Measurements from ENCODE around the gene GRK5. TPM values are rescaled to one million over a fixed set of nuclear protein-coding genes. Genes with fewer than 3 reads are reported as not detected.

GRK5 gene
- total and polyA plus RNA-seq, 4 donors = 73.8 to 112 (median 101) TPM

DNA sequence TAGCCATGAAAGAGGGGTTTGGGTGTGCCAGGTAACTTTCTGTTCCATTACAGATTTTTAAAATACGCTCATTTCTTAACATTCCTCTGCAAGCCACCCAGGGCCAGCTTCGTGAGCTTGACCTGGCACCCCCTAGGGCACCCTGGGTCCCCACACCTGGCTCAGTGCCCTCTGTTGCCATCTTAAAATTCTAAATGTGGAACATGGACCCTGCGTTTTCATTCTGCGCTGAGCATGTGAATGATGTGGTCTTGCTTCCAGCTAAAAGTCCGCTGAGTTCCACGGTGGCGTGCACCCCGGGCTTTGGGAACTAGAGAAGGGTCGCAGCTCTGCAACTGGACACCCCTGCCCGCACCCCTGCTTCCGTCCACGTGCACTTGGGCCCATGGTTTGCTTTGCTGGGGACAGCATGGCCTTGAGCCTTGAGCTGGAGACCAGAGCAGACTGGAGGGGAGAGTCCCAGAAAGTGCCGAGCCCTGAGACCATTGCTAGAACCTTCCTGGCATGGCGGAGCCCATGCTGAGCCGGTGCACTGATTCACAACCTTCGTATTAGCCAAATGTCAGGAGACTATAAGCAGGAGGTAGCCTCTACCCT, 244.0 kb downstream of the GRK5 start:
- Histone ChIP-seq H3K27ac (ENCODE audit: low read depth in 1 of 2, low read length in 2 of 2) (no peak overlapping the region), H3K9me3 (ENCODE audit: control insufficient read depth, low read length) (no peaks in the 10 kb centered on the region), H3K4me3 (ENCODE audit: low read length in 2 of 2) (no peak overlapping the region), H3K27me3 (ENCODE audit: control insufficient read depth in 1 of 2, insufficient read depth in 2 of 2, low read length in 1 of 2) (no peaks in the 10 kb centered on the region), H3K4me1 (ENCODE audit: control insufficient read depth in 1 of 2, insufficient read depth in 2 of 2, low read length in 2 of 2) (no peaks in the 10 kb centered on the region), H3K36me3 (ENCODE audit: control insufficient read depth in 1 of 2, insufficient read depth in 2 of 2, low read length in 1 of 2) (peaks cover 0 to 6% of the 10 kb centered on the region in 2 donors)
- intact Hi-C loops (cut with DNase I) = no loop called here
- ATAC-seq (ENCODE audit: low FRiP score) (no peak), DNase-seq (no peak)
- WGBS, 2 donors = 70 to 89% methylated on average over 16 of the region's 16 CpGs

DNA sequence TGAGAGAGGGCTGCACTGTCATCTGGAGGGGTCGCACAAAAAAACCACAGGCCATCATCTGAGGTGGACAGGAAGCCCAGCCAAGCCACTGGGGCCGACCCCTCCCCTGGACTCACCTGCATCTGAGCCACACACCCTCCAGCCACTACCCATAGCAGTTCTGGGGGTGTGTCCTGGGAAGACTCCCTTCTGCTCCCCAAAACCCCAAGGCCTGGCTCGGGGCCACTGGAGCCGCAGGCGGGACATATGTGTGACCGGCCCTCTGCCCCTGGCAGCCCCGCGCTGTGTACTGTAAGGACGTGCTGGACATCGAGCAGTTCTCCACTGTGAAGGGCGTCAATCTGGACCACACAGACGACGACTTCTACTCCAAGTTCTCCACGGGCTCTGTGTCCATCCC, 245.0 kb downstream of the GRK5 start:
- intact Hi-C loops (cut with DNase I) = no loop called here
- DNase-seq (no peak), ATAC-seq (ENCODE audit: low FRiP score) (no peak)
- Histone ChIP-seq H3K4me1 (ENCODE audit: control insufficient read depth in 1 of 2, insufficient read depth in 2 of 2, low read length in 2 of 2) (no peaks in the 10 kb centered on the region), H3K4me3 (ENCODE audit: low read length in 2 of 2) (no peak overlapping the region), H3K36me3 (ENCODE audit: control insufficient read depth in 1 of 2, insufficient read depth in 2 of 2, low read length in 1 of 2) (peaks cover 0 to 6% of the 10 kb centered on the region in 2 donors), H3K27ac (ENCODE audit: low read depth in 1 of 2, low read length in 2 of 2) (no peak overlapping the region), H3K27me3 (ENCODE audit: control insufficient read depth in 1 of 2, insufficient read depth in 2 of 2, low read length in 1 of 2) (no peaks in the 10 kb centered on the region), H3K9me3 (ENCODE audit: control insufficient read depth, low read length) (no peaks in the 10 kb centered on the region)
- WGBS, 2 donors = 90 to 93% methylated on average over 14 of the region's 14 CpGs

DNA sequence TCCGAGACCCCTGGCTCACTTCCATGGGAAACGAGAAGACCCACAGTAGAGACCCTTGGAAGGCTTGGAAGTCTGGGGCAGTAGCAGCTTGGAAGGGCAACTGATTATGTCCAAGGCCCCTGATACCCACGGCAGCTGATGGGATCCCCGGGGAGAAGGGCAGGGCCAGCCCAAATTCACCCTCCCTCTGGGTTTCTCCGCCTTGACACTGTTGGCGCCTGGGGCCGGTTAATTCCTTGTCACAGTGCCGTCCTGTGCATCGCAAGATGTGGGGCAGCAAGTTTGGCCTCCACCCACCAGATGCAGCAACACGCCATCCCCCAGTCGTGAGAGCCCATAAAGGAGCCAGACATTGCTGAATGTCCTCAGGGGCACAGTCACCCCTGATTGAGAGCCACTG, 245.9 kb downstream of the GRK5 start:
- intact Hi-C loops (cut with DNase I) = no loop called here
- Histone ChIP-seq H3K4me3 (ENCODE audit: low read length in 2 of 2) (no peak overlapping the region), H3K27ac (ENCODE audit: low read depth in 1 of 2, low read length in 2 of 2) (no peak overlapping the region), H3K4me1 (ENCODE audit: control insufficient read depth in 1 of 2, insufficient read depth in 2 of 2, low read length in 2 of 2) (no peaks in the 10 kb centered on the region), H3K27me3 (ENCODE audit: control insufficient read depth in 1 of 2, insufficient read depth in 2 of 2, low read length in 1 of 2) (no peaks in the 10 kb centered on the region), H3K36me3 (ENCODE audit: control insufficient read depth in 1 of 2, insufficient read depth in 2 of 2, low read length in 1 of 2) (peaks cover 0 to 4% of the 10 kb centered on the region in 2 donors), H3K9me3 (ENCODE audit: control insufficient read depth, low read length) (no peaks in the 10 kb centered on the region)
- 68 to 78% methylated on average over 11 of the region's 11 CpGs for WGBS, 2 donors
- DNase-seq (no peak), ATAC-seq (ENCODE audit: low FRiP score) (no peak)

DNA sequence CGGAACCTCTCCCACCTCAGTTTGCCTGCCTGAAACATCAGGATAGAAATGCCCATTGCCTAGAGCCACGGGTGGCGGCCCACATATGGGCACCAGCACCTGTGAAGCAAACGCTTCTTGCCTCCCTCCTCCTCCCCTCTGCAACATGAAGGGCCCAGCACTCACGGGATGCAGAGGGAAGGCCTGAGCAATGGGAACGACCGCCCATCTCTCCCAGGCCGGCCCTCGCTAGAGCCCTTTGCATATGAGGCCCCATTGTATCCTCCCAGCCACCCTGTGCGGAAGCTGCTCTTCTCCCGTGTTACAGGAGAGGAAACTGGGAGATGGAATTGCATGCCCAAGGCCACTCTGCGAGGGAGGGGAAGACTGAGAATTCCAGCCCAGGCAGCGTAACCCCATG, 246.9 kb downstream of the GRK5 start:
- Histone ChIP-seq H3K4me1 (ENCODE audit: control insufficient read depth in 1 of 2, insufficient read depth in 2 of 2, low read length in 2 of 2) (no peaks in the 10 kb centered on the region), H3K36me3 (ENCODE audit: control insufficient read depth in 1 of 2, insufficient read depth in 2 of 2, low read length in 1 of 2) (peaks cover 2 to 4% of the 10 kb centered on the region in 2 donors), H3K9me3 (ENCODE audit: control insufficient read depth, low read length) (no peaks in the 10 kb centered on the region), H3K27me3 (ENCODE audit: control insufficient read depth in 1 of 2, insufficient read depth in 2 of 2, low read length in 1 of 2) (no peaks in the 10 kb centered on the region), H3K4me3 (ENCODE audit: low read length in 2 of 2) (no peak overlapping the region), H3K27ac (ENCODE audit: low read depth in 1 of 2, low read length in 2 of 2) (no peak overlapping the region)
- ATAC-seq (ENCODE audit: low FRiP score) (no peak), DNase-seq (no peak)
- intact Hi-C loops (cut with DNase I) = no loop called here
- 85 to 86% methylated on average over 13 of the region's 13 CpGs for WGBS, 2 donors

DNA sequence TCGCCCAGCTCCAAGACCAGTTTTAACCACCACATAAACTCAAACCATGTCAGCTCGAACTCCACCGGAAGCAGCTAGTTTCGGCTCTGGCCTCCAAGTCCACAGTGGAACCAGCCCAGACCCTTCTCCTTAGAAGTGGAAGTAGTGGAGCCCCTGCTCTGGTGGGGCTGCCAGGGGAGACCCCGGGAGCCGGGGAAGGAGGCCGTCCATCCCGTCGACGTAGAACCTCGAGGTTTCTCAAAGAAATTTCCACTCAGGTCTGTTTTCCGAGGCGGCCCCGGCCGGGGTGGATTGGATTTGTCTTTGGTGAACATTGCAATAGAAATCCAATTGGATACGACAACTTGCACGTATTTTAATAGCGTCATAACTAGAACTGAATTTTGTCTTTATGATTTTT, 247.6 kb downstream of the GRK5 start:
- Histone ChIP-seq H3K9me3 (ENCODE audit: control insufficient read depth, low read length) (no peaks in the 10 kb centered on the region), H3K4me1 (ENCODE audit: control insufficient read depth in 1 of 2, insufficient read depth in 2 of 2, low read length in 2 of 2) (no peaks in the 10 kb centered on the region), H3K36me3 (ENCODE audit: control insufficient read depth in 1 of 2, insufficient read depth in 2 of 2, low read length in 1 of 2) (peaks cover 2 to 4% of the 10 kb centered on the region in 2 donors), H3K27me3 (ENCODE audit: control insufficient read depth in 1 of 2, insufficient read depth in 2 of 2, low read length in 1 of 2) (no peaks in the 10 kb centered on the region), H3K4me3 (ENCODE audit: low read length in 2 of 2) (no peak overlapping the region), H3K27ac (ENCODE audit: low read depth in 1 of 2, low read length in 2 of 2) (no peak overlapping the region)
- 91% methylated on average over 18 of the region's 18 CpGs for WGBS, 2 donors
- no peak for ATAC-seq (ENCODE audit: low FRiP score)
- no peak for DNase-seq
- intact Hi-C loops (cut with DNase I) = no loop called here

DNA sequence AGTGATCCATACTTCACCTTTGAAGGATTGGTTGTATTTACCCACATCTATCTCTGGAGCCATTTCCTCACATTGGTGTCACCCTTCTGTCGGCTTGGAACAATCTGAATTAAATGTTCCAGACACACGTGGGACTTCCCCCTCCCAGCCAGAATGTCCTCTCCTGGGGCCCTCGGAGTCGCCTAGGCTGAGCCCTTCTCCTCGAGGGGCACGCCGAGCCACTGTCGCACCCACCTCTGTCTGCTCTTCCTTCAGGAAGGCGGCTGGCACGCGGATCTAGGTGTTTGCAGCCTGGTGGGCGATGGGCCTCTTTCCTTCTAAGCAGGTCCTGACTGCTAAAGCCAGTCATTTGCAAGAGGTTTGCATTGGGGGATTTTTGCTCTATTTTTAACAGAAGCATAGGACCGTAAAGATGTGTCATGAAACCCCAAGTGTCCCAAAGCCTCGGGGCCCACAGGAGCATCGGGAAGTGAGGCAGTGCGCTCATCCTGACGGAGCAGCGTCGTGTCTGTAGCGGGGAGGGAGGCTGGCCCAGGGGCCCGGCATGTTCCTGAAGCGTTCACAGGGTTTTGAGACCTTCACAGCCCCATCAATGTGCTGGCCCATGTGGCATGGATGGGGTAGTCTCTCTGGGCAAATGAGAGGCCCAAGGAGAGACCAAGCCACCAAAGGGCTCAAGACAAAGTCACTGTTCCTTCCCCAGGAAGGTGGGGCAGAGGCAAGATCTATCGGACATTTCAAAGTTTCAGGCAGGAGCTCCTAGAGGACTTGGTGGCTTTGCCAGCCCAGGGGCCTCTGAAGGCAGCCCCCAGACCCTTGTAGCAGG, 248.5 kb downstream of the GRK5 start:
- ATAC-seq (ENCODE audit: low FRiP score) = no peak
- WGBS, 2 donors = 89% methylated on average over 23 of the region's 23 CpGs
- no peak overlapping the region for H3K4me3 ChIP-seq (ENCODE audit: low read length in 2 of 2)
- H3K36me3 ChIP-seq (ENCODE audit: control insufficient read depth in 1 of 2, insufficient read depth in 2 of 2, low read length in 1 of 2) = peaks cover 2 to 4% of the 10 kb centered on the region in 2 donors
- intact Hi-C loops (cut with DNase I) = no loop called here
- DNase-seq = peak in 1 of 2 donors; percentile 71
- no peaks in the 10 kb centered on the region for H3K4me1 ChIP-seq (ENCODE audit: control insufficient read depth in 1 of 2, insufficient read depth in 2 of 2, low read length in 2 of 2)
- no peaks in the 10 kb centered on the region for H3K9me3 ChIP-seq (ENCODE audit: control insufficient read depth, low read length)
- H3K27ac ChIP-seq (ENCODE audit: low read depth in 1 of 2, low read length in 2 of 2) = no peak overlapping the region
- no peaks in the 10 kb centered on the region for H3K27me3 ChIP-seq (ENCODE audit: control insufficient read depth in 1 of 2, insufficient read depth in 2 of 2, low read length in 1 of 2)

DNA sequence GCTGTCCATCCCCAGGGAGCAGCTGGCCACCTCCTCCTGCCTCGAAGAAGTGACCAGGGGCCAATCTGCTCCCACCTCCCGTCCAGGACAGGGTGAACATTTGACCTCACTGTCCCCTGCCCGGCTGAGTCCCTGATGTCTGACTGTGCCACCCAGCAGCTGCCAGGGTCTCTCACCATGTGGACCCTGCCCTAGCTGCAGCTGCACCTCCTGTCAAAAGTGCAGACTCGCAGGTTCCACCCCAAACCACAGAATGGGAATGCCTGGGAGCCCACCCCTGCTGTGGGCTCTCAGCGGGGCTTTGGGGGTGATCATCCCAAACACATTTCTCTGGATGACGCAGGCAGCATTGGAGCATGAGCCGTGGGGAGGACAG, 249.1 kb downstream of the GRK5 start:
- Histone ChIP-seq H3K9me3 (ENCODE audit: control insufficient read depth, low read length) (no peaks in the 10 kb centered on the region), H3K4me1 (ENCODE audit: control insufficient read depth in 1 of 2, insufficient read depth in 2 of 2, low read length in 2 of 2) (no peaks in the 10 kb centered on the region), H3K36me3 (ENCODE audit: control insufficient read depth in 1 of 2, insufficient read depth in 2 of 2, low read length in 1 of 2) (peaks cover 2 to 4% of the 10 kb centered on the region in 2 donors), H3K27ac (ENCODE audit: low read depth in 1 of 2, low read length in 2 of 2) (no peak overlapping the region), H3K27me3 (ENCODE audit: control insufficient read depth in 1 of 2, insufficient read depth in 2 of 2, low read length in 1 of 2) (no peaks in the 10 kb centered on the region), H3K4me3 (ENCODE audit: low read length in 2 of 2) (no peak overlapping the region)
- DNase-seq (no peak), ATAC-seq (ENCODE audit: low FRiP score) (no peak)
- intact Hi-C loops (cut with DNase I) = no loop called here
- WGBS, 2 donors = 87% methylated on average over 7 of the region's 7 CpGs

DNA sequence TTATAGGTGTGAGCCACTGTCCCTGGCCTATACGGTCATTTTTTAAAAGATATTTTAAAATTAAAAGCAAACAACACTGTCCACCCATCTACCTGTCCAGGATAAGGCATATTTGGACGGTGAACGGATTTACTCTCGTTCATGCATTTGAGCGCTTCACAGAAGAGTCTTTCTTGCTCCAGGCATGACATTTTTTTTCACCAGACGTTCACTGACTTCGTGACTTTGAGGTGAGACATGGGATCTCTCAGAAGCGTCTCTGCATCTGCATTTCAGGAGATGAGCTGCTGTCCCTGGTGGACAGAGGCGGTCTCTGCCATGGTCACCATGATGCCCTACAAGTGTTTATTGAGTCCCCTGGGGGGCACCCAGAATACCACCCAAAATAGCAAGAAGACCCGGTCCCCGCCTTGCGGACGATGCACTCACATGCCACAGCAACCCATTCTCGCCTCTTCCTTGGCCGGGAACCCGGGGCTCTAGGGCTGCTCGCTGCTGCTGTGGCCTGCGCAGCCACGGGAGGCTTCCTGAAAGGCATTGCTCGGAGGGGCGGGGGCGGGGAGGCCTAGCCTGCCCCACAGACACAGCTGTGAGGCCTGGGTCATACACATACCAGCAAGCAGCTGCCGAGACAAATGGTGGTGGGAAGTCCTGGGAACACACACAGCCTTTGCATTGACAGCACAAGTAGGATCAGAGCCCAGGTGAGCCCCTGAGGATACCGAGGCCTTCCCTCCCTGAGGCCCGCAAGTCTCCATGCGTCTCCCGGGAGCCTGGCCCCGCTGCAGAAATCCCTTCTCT, 250.8 kb downstream of the GRK5 start:
- DNase-seq (no peak), ATAC-seq (ENCODE audit: low FRiP score) (no peak)
- H3K27ac ChIP-seq (ENCODE audit: low read depth in 1 of 2, low read length in 2 of 2) = no peak overlapping the region
- no peaks in the 10 kb centered on the region for H3K9me3 ChIP-seq (ENCODE audit: control insufficient read depth, low read length)
- no peaks in the 10 kb centered on the region for H3K4me1 ChIP-seq (ENCODE audit: control insufficient read depth in 1 of 2, insufficient read depth in 2 of 2, low read length in 2 of 2)
- H3K27me3 ChIP-seq (ENCODE audit: control insufficient read depth in 1 of 2, insufficient read depth in 2 of 2, low read length in 1 of 2) = no peaks in the 10 kb centered on the region
- 88 to 89% methylated on average over 28 of the region's 28 CpGs for WGBS, 2 donors
- no peak overlapping the region for H3K4me3 ChIP-seq (ENCODE audit: low read length in 2 of 2)
- peaks cover 2 to 4% of the 10 kb centered on the region in 2 donors for H3K36me3 ChIP-seq (ENCODE audit: control insufficient read depth in 1 of 2, insufficient read depth in 2 of 2, low read length in 1 of 2)
- intact Hi-C loops (cut with DNase I) = no loop called here

All from aorta (tissue), 5 donors.